HG03439 (cell line): ENCODE data around the gene RAB22A.
"Not testable (repeated sequence)": the region's sequence is repeated elsewhere in the genome, so short reads cannot be mapped to it uniquely, and the experiment has no call there.

Source experiments
- ATAC-seq: cut with Tn5 transposase; IDR thresholded peaks from one replicate; pipeline ENCODE4 v1.9.1; 2021; ENCODE audit warnings: mild to moderate bottlenecking, moderate library complexity; ENCODE audit not compliant: unreplicated experiment

The RAB22A gene

GRCh38 chr20:58342104-58342945 lies 32.8 kb downstream of the RAB22A start:
- no peak for ATAC-seq

- no peak for ATAC-seq
These were observed 35.2 kb downstream of the RAB22A start for GRCh38 chr20:58344741-58345140.

DNA sequence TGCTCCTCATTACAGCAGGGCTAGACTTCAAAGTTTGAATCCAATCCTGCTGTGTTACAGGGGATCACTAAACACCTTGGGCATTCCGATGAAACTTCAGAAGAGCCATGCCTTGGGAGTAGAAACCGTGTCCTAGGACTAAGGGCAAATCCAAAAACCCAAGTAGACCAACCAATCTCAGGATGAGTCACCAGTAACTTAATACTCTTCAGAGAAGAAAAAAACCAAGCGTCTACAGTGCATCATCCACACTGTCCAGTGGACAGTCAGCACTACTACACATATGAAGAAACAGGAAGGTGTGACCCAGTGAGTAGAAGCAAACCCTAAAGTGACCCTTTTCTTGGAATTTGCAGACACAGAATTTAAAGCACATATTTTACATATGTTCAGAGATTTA lies 40.1 kb downstream of the RAB22A start:
- no peak for ATAC-seq

DNA sequence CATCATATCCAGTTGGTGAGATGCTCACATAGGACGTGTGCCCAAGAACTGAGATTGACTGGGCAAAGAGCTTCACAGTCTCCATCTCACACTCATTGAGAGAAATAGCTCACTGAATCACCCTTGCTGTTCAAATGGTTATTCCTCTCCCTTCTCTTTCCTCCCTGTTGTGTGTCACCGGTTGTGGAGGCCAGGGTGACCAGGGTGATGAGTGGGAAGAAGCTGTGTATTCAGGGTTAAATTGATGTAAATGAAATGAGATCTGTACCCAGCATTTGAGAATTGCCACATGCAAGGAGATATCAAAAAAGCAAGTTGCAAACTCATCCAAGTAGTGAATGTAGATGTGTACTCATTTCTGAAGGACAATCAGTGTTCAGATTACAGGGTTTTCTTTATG lies 43.0 kb downstream of the RAB22A start:
- ATAC-seq: no peak

DNA sequence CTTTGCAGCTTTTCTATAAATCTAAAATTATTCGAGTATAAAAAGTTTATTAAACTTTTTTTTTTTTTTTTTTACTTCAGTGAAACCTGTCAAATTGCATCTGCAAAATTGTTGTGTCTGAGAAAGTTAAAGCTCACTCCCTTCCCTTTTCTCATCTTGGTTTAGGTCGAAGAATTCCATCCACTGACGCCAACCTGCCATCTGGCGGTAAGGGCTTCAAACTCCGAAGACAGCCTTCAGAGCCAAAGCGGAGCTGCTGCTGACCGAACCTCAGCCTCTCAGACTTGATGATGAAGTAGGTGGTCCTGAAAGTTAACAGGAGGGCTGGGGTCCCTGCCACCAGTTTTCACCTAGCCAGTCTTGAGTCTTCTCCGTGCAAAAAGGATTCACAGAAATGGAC lies 49.9 kb downstream of the RAB22A start:
- ATAC-seq: no peak

GRCh38 chr20:58360936-58361335 lies 51.4 kb downstream of the RAB22A start:
- ATAC-seq: no peak

DNA sequence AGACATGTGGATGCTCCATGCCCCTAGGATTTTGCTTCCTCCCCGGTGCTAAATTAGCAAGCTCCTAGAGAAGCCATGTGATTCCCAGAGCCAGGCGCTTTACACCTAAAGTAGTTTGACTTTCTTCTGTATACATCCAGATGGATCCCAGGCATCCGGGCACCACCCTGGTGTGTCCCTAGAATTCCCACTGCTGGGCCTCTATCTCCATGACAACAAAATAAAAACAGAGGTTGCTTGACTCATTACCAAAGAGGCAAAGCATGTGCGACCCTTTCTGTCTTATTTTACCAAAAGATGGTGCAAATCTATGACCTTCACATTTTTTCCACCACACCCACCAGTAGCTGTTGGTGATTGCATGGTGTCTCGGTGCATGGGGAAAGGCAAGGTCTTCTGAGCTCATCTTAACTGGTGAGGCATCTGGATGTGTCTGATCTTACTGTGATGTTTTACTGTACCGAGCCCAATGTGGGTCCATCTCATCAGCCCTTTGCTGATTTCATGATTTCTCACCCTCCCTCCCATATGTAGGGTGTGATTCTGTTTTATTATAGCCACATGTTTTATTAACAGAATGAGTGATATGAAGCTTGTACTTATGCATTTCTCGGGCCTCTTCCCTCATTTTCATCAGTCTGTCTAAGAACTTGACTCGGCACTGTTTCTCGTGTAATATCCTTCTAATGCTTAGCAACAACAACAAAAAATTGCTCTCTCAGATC lies 52.1 kb downstream of the RAB22A start:
- ATAC-seq: no peak

- ATAC-seq: no peak
These were observed 52.6 kb downstream of the RAB22A start for GRCh38 chr20:58362206-58362516.

DNA sequence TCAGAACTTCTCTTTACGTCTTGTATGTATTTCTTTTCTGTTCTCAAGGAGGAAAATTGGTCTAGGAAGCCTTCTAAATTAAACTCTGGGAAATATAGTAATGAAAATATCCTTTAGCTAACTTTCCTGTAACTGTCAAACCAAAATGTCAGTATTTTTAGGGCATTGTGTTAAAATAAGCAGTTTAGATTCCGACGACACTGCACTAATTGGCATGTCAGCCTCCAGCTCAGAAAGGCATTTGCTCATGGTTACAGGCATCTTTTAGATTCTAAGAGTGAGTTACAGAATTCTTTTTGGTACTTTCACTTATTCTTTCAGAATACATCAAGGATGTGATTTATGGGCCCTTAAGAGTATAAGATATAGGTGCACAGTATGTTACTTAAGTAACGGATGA lies 53.5 kb downstream of the RAB22A start:
- ATAC-seq: no peak

GRCh38 chr20:58366866-58367265 lies 57.4 kb downstream of the RAB22A start:
- ATAC-seq: no peak

GRCh38 chr20:58372806-58373205 lies 63.3 kb downstream of the RAB22A start:
- ATAC-seq: no peak

- not testable (repeated sequence) for ATAC-seq
These were observed 63.8 kb downstream of the RAB22A start for GRCh38 chr20:58373296-58373695.

- ATAC-seq: no peak
These were observed 64.7 kb downstream of the RAB22A start for GRCh38 chr20:58374027-58374850.

DNA sequence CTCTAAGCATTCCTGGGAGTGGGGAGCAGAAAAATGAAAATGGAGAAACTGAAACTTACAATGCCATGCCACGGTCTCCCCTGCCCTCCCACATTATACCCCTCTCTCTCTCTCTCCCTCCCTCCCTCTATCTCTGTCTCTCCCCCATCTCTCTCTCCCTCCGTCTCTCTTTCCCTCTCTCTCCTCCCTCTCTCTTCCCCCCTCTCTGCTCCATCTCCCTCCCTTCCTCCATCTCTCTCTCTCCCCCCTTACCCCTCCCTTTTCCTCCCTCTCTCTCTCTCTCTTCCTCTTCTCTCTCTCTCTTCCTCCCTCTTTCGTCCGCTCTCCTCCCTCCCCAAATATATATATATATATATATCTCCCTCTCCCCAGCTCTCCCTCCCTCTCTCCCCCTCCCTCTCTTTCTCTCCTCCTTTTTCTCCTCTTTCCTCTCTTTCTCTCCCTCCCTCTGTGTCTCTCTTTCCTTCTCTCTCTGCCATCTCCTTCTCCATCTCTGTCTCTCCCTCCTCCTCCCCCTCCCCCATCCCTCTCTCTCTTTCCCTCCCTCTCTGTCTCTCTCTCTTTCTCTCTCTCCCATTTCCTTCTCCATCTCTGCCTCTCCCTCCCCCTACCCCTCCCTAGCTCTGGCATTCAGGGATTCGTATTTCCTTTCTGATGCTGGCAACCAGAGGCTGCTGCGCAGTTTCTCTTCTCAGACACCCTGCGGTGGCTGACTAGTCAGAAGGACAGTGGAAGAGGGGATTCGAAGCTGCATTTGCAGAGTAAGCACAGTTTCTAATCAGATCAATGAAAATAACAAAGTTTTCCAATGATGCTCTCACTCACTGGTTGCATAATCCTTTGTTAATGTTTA lies 65.6 kb downstream of the RAB22A start:
- ATAC-seq: no peak

GRCh38 chr20:58375759-58376352 lies 66.3 kb downstream of the RAB22A start:
- no peak for ATAC-seq

- no peak for ATAC-seq
These were observed 67.5 kb downstream of the RAB22A start for GRCh38 chr20:58377017-58377416.

GRCh38 chr20:58377766-58378401 lies 68.4 kb downstream of the RAB22A start:
- ATAC-seq: no peak

GRCh38 chr20:58378704-58379103 lies 69.2 kb downstream of the RAB22A start:
- ATAC-seq: no peak

- ATAC-seq: no peak
These were observed 72.1 kb downstream of the RAB22A start for GRCh38 chr20:58381627-58382026.

- no peak for ATAC-seq
These were observed 72.6 kb downstream of the RAB22A start for GRCh38 chr20:58382096-58382495.
